NCI-H2227 treated with DMSO at 0.1 percent for 48 hours (cell line): ENCODE measurements around the gene PDE8B.

ENCODE experiments used
- DNase-seq: peaks from one replicate; lab custom pipeline; 2025; lab: John Stamatoyannopoulos, UW

Gene PDE8B

DNA sequence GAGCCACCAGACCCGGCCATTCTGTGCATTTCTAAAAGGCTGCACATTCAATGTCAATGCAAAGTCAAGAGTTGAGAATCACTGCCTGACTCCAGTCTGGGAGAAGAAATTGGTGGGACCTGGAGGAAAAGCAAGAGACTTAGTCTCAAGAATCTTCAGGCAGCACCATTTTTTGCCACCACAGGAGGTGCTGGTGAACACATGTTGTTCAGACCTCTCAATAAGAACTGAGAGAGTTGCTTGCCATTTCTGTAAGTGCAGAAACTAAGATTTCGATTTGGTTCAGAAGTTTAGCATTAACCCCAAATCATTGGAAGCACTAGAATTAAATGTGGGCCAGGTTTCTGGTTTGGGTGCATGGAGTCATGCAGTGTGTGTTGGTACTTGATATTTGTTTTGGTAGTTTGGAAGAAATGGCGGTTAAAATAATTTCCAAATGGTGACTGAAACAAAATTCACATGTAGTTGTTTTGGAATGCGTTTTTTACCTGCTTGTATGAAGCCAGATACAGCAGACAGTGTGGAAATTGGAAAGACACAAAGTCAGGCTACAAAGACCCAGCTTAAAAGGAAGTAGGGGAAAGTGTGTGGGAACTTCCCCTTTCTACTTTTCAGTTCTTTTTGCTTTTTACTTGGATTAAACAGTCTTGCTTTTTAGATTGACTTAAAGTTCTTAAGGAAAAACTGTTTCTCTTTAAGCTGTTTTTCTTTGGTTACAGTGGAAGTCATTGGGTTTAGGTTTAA, 20.4 kb downstream of the PDE8B start:
- no peak for DNase-seq

DNA sequence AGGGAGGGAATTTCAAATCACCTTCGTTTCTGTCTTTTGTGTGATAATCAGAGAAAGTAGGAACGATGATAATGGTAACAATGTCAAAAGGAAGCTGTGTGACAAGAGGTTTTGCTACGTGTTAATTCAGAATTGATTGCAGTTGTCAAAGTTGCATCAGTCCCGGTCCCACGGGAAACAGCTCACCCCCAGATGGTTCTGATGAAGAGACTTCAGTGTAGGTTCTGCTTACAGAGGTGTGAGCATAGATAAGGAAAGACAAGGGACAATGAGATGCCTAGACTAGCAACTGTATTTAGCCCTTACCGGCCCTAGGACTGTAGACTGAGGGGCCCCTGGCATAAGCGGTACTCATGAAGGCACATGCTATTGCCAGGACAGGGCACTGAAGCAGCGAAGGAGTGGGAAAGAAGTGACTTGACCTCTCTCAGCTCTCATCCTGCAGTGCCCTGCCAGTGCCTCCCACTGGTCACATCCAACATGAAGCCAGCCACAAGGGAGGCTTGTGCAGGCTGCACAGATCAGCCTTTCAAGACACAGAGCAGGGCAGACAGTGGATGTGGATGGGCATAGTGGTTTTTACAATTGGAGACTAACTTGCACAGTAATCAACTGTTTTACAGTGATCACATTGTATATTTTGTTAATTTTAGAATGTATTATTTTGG, 21.1 kb downstream of the PDE8B start:
- DNase-seq, result no peak

DNA sequence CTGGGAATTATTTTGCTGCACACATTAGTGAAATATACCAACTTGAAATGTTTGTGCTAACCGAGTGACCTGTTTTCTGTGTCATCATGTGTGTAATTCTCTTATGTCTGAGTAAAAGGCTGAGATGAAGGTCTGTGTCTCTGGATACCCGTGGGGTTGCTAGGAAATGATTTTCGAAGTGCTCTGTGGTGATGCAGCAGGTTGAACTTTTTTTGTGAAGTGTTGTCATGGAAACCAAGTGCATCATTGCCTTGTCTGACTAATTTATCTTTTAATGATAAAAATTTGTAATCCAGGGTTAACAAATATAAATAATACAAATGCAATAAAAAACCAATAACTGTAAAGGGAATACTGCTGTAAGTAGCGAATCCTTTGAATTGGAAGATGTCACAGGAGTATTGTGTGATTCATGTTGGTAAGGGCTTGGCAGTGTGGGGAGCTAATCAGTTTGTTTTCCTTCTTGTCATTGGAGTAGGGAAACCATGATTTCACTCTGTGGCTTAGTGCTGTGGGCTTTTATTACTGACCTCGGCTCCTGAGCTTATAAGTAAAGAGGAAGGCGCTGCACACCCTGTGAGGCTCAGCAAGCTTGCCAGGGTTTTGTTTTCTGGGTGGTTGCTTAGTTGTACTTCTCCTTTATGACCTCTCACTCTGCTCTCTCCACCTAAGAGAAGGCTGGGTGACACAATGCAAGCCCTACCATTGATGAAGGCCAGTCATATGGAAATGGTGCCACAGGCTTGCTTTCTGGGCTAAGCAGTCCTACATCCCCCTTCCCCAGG, 22.3 kb downstream of the PDE8B start:
- DNase-seq, result no peak

DNA sequence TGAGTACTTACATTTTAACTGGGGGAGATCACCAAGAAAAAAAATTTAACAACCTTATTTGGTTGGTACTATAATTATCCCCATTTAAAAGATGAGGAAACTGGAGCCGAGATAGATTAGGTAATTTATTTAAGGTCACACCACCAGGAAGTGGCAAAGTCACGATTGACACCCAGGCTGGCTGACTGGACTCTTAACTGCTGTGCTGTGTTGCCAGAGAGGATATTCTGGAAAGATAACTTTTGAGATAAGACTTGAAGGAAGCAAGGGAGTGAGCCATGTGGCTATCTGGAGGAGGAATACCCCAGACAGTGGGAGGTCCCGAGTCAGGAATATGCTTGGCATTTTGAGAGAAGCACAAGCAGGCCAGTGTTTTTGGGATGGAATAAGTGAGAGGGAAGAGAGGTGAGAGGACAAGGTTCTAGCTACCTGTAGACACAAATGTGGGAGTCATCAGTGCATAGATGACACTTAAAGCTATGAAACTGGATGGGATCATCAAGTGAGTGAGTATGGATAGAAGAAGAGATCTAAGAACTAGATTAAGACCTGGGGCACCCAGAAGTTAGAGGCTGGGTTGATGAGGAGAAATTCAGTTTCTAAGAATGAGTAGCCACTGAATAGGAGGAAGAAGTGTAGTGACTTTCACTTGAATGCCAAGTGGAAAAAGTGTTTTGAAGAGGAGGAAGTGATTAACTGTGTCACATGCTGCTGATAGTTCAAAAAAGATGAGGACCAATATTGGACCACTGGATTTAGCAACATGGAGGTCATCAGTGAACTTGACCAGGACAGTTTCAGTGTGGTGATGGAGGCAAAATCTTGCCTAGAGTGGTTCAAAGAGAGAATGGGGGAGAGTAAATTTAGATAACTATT, 25.6 kb downstream of the PDE8B start:
- no peak for DNase-seq

DNA sequence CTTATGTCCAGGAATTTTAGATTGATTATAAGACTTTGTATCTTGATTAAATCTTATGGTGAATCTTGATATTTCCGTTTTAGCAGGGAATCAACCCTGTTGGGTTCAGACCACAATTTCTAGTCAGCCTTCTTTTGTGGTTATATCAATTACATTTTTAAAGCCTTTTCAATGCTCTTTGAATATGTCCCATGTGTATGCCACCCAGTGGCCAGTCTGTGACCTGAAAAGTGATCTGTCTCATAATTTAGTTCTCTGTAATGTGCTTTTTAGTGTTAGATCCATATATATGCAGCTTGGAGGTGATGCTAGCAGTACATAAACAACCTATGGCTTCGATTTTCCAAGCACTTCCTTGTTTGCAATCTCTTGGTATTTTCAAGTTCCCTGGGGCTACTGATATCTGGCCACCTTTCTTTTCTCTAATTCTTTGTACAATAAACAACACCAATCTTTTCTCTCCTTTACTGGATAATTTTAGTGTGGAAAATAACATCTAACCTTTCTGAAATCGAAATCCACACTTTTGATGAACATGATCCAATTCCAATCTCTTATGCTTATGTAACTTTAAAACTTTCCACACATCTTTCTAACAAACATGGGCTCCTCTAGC, 28.8 kb downstream of the PDE8B start:
- no peak for DNase-seq

DNA sequence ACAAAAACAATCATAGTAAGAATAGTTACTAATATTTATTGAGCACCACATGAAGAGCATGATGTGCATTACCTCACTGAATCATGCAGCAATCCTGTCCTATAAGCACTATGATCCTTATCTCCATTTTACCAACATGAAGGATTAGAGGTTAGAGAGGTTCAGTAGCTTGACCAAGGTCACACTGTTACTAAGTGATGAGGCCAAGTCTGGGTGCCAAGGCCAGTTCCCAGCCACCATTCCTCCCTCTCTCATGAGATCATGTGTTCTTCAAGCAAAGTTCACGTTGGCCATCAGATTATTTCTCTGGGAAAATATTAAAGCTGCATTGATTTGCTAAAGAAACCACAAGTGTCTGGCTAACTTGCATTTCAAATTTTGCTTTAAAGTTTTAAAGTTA, 31.0 kb downstream of the PDE8B start:
- no peak for DNase-seq

DNA sequence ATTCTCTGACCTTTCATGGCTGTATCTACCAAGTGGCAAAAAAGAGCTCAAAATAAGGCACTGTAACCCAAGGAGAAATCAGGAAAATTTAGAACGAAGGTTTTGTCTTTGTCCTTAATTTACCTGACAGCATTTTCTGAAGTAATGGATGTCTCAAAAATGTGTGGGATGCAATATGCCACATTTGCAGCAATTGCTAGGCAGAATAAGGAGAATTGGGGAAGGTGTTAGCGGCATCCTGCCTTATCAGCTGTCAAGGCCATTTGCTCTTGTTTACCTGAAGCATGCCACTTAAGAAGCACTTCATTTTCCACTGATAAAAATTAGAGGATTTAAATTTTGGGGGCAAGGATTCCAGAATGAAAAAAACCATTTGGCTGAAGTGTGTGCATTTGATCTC, 39.0 kb downstream of the PDE8B start:
- no peak for DNase-seq

DNA sequence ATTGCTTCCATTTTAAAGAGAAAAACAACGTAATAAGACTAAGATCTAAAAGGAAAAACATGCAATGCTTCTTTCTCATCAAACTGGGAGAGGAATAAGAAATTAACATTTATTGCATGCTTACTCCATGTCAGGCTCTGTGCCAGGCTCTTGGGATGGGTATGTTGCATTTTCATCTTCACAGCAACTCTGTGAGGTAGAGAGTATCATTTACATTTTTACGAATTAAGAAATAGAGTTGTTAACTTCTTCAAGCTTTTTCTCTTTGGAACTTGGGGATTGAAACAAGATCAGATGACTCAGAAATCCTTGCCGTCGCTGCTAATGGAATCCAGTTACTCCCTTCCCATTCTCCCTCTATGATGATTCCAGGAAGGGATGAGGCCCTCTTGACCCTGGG, 39.5 kb downstream of the PDE8B start:
- no peak for DNase-seq

DNA sequence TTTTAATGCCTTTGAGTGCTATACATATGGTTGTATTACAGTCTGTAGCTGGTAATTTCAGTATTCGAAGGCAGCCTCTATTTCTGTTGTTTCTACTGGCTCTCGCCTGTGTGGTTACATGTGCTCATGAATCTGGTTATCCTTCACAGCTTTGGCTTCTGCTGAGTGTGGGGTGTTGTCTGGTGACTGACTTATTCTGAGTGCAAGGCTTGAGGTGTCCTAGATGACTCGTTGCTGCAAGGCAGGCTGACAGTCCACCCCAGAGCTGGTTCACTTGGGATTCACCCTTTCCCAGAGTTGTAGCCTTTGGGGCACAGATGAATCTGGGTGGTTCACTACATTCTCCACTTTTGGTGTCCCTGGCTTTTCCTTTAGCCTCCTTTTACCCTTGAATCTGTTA, 41.4 kb downstream of the PDE8B start:
- DNase-seq, result no peak

DNA sequence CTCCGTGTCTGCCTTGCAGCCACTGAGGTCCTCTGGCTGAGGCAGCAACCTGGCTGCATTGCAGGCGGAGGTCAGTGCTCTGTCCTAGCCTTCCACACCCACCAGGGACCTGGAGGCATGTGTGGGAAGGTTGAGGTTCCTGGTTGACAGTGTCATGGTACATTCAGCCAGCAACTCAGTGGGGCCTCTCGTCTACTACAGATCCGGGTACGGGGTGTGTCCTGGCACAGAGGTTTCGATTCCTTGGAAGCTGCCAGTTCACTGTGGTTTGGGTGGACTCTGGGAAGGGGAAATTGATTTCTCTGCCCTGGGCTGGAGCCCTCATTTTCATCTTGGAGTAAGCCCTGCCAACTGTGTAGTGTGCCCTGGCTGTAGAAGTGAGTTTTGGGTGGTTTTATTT, 45.1 kb downstream of the PDE8B start:
- no peak for DNase-seq

DNA sequence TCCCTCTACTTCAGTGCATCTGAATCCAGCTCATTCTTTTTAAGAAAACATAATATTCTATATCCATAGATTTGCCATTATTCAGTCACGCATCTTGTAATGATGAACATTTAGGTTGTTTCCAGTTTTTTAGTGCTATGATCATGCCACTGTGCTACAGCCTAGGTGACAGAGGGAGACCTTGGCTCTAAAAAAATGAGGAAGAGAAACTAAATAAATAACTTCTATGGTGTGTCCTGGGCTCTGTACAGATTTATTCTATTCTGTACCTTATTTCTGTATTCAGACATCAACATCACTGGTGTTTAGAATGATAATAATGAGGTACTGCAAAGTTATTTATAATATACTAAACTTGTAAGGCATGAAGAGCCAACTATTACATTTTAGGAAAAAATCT, 45.9 kb downstream of the PDE8B start:
- no peak for DNase-seq

DNA sequence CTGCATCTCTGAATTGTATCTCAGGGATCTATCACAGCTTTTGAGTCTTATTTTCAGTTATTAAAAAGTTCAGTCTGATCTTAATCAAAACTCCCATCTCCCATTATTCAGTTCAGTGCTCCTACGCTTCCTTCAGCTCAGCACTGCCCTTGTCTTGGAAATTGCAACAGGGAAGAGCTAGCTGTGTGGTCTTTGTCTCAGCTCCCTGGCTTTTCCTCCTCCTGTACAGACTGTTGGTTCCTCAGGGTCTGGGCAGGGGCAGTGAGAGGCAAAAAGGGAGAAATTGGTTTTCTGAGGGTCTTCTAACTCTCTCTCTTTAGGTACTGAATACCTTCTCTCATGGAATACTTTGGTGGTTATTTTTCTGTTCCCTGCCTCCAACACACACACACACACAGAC, 48.2 kb downstream of the PDE8B start:
- DNase-seq, result no peak

DNA sequence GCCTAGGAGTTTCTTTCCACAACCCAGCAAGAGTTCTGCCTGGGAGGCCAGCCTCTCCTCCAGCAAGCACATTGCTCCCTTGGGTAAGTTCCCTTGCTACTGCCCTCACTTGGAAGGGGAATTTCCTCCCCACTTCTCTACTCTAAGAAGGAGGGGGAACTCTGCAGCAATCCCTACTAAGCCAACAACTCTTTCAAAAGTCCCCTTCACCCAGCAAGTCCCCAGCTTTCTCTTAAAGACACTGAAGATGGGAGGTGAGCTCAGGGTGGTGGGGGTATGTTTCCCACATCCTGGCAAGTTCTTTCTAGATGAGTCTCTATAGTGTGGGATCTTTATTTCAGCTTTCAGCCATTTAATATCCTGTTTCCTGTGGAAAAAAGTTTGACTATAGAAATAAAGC, 49.0 kb downstream of the PDE8B start:
- DNase-seq, result no peak

DNA sequence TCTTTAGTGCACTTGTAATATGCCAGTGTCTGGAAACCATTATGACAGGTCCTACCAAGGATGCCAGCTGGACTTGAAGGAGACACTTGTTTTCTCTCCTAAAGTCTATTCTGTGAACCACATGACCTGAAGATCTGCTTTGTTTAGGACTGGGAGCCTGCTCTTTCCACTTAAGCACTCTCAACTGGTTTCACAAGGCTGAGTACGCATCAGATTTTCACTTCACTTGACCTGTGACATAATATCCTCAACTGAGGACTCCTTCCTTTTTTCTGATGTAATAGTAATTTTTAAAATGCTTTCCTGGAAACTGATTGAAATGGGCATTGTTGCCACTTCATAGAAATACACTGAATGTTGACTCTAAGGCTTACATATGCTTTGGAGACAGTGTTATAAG, 52.2 kb downstream of the PDE8B start:
- no peak for DNase-seq

DNA sequence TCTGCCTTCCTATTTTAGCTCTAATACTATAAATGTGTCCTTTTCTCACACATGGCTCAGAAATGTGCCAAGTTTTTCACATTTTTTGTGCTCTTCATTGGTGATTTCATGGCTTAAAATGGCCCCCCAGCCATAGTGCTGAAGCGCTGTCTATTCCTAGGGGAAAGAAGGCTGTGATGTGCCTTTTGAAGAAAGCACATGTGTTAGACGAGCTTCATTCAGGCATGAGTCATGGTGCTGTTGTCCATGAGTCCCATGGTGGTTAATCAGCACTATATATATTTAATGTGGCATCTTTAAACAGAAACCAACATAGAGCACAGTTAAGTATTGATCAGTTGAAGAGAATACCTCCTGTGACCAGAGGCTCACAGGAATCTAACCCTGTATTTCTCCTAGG, 55.8 kb downstream of the PDE8B start:
- DNase-seq, result no peak

DNA sequence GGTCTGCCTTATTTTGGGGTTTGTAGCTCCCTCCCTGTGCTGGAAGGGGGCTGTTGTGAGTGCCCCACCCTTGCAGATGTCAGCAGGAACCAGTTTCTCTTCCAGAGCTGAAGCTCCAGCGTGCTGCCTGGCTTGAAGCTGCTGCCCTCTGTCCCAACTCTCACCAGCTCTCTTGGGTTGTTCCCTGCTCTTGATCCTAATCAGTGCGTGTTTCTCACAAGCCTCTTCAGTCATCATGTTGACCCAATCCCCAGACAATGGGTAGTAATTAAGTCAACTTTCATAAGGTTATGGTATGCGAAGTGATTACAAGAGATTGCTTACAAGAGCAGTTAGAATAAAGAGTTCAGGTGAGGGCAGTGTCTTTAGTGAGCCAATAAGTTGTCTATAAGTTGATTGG, 57.0 kb downstream of the PDE8B start:
- no peak for DNase-seq

DNA sequence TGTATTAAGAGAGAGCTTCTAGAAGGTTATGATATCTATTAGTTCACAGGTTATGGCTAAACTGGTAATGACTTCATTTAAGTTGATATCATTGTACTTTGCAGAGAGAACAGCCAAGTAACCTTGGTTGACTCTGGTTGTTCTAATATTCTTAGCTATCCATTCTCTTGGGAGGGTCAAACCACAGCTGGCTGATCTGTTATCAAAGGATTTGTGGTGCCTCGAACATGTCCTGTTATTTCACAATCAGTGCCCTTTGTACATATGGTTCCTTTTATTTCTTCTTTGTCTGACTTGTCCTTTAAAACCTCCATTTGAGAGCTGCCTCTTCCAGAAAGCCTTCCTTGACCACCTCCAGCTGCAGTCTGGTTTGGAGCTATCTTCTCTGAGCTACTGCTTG, 61.7 kb downstream of the PDE8B start:
- DNase-seq, result no peak

DNA sequence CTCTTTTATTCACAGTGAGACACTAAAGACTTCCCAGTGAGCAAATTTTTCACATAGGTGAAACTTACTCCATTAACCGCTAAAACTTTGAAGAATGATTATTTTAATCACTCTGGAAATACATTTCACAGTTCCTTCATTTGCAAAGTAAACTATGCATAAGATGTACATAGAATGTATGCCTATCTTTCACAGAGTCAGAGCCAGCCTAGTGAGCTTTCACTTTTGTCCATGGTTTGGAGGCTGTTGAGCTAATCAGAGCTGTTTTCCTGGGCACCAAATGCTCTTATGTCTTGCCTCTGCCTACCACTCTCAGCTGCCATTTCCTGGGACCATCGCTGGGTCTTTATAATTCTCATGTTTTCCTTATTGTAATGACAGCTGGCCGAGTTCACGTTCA, 67.3 kb downstream of the PDE8B start:
- DNase-seq, result no peak

DNA sequence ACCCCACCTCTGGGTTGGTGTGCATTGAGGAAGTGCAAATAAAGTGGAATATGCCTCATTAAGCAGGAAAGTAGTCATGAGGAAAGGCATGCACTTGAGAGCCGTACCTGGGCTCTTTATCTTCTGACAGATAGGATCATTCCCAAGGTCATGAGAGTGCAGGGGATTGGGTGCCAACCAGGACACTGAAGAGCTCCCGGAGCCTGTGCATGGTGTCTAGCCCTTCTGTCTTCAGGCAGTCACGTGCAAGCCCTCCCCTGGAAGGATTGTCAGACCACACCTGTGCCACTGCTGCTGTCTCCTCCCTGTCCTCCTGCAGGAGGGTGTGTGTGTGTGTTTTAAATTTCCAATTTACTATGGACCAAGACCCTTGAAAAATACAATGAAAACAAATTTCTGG, 69.6 kb downstream of the PDE8B start:
- DNase-seq, result no peak

DNA sequence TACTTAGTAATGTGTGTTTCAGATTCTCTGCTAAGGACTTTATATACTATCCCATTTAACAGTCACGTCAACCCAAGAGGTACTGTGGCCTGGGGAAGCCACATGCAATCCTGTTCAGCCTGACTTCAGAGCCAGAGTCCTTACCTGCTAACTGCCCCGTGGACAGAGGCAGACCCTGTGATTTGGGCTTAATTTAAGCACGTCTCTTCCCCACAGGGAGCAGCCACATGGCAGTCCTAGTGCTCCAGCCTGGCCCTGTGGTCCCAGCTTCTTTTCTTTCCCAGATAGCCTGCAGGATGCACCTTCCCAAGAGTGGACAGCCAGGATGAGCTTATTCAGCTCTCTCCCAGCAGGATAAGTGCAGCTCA, 71.5 kb downstream of the PDE8B start:
- DNase-seq, result no peak

DNA sequence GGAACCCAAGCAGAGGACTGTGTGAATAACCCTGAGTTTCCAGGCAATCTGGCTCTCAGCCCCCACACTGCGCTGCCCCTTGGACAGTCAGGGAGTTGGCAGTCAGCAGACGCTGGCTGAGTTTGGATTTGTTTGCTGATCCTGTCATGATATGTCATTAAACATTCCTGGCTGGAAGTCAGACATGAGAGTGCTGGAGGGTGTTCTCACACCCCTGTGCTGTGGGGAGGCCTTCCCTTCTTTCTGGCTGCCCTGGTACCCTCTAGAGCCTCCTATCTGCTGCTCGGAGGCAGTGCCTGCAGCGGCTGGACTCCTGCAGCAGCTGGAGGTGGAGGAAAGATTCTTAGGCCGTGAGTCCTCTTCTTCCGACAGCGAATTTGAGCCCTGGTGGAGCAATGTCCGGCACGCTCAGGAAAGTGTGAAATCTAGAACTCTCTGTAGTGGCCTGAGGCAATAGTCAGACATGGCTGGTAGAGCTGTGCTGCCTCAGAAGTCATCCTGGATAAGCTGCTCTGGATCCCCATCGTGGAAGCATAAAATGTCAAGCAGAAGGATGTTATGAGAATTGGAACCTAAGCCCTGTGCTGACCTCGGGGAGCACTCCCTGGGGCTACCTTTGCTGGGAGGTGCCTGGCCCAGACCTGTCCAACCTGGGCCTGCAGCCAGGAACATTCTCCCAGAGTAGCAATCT, 72.0 kb downstream of the PDE8B start:
- DNase-seq, result no peak
